ELF-1 (cell line): ENCODE measurements around the gene BRWD1.

Source experiments
- DNase-seq: peaks from one replicate; pipeline ENCODE4 v3.0.0-alpha.2; 2016; ENCODE audit warnings: low read depth, low spot score

Gene BRWD1

DNA sequence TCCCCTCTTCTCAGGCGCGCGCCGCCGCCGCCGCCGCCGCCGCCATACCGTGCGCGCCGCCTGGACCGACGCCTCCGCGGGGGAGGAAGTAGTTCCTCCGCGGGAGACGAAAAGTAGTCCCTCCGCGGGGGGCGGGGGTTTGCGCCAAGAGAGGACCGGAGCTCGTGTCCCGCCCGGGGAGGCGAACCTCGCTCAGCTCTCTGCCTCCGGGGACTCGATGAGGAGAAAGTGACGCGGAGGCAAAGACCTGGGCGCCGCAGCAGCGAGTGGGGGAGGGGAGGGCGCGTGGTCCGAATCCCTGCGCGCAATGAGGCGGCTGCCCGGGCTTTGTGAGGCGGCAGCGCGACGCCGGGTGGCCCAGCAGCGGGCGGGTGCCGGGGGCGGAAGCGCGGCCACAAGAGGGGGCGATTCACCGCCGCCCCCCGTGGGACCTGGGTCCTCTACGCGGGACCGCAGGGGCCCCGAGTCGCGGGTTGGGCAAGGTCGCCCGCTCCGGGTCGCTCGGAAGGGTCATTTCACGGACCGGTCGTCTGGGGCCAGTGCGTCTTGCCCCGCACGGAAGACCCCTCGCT, at the start of gene BRWD1:
TSS of gene BRWD1 (minus strand) at position 62 of the 572 bp plus-strand sequence. CDS start 141 bp downstream, outside the sequence.
- DNase-seq, result peak; percentile 92

DNA sequence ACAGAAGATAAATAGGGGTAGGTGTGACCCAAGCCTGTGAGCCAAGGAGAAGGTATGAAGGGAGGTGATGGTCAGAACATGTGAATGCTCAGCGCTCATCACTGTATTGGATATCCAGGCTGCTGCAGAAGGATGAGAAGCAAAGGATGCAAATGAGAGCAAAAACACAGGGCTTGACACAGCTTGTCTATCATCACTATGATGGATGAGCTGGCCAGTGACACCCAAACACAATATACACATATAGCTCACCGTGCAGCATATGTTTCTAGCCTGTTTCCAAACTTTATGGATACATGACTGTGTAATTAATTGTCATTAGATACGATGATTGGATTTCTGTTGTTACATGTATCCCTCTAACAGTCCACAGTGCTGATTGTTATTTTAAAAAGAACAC, 49.3 kb upstream of the BRWD1 start:
- DNase-seq, result no peak

DNA sequence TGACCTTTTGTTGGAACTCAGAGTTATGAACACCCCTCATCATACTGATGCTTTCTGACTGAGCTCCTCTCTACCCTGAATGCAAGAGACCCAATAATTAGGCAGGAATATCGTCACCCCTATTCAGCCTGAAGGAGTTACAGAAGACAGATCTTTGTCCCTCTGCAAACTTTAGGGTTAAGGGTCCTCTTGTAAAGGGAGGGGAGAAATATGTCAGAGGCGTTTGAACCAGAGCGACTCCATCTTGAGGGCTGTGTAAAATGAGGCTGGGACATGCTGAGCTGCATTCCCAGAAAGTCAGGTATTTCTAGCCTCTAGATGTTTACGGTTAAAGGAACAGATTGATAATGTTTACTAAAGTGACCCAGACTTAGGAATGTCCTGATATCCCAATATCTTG, 46.0 kb upstream of the BRWD1 start:
- DNase-seq, result no peak

DNA sequence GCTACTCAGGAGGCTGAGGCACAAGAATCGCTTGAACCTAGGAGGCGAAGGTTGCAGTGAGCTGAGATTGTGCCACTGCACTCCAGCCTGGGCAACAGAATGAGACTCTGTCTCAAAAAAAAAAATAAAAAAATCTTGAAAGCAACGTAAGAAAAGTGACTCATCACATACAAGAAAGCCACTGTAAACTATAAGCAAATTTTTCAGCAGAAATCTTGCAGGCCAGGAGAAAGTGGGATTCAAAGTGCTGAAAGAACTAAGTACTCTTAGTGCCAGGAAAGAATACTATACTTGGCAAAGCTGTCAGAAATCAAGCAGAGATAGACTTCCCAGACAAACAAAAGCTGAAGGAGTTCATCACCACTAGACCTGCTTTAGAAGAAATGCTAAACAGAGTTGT, 39.9 kb upstream of the BRWD1 start:
- DNase-seq, result no peak

DNA sequence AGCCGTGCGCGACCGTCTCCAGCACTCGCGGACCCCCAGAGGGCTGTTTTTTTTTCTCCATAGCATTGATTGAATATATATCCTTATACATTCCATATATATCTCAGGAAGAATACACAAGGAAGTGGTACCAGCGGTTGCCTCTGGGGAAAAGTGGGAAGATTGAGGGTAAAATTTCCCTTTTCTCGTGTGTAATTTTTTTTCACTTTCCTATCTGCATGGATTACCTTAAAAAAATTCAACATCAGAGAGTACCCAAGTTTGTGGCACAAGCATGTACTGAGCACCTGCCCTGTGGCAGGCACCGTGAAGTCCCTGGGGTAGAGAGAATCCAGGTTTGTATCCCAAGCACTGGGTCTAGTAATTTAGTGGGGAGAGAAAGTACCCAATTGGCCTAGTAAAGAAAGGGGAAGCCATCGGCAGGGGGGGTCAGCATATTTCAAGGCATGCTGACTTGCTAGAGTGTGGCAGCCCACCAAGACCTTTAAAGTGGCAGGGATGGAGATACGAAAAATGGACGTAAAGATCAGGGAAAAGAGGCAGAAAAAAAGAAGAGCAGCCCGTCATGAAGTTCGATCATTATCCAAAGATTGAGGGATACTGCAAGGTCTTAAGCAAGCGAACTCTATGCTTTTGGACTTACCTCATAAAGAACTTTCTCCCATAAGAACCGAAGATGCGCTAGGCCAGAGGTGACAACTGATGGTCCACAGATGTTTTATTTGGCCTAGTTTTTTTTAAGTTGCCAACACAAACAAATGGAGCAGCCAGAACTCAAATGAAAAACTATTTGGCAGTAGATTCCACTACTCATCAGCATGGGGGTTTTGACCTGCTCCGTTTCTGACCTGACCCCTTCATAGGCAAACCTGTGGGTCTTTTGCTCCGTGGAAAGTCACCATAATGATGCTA, 36.9 kb upstream of the BRWD1 start:
- no peak for DNase-seq

DNA sequence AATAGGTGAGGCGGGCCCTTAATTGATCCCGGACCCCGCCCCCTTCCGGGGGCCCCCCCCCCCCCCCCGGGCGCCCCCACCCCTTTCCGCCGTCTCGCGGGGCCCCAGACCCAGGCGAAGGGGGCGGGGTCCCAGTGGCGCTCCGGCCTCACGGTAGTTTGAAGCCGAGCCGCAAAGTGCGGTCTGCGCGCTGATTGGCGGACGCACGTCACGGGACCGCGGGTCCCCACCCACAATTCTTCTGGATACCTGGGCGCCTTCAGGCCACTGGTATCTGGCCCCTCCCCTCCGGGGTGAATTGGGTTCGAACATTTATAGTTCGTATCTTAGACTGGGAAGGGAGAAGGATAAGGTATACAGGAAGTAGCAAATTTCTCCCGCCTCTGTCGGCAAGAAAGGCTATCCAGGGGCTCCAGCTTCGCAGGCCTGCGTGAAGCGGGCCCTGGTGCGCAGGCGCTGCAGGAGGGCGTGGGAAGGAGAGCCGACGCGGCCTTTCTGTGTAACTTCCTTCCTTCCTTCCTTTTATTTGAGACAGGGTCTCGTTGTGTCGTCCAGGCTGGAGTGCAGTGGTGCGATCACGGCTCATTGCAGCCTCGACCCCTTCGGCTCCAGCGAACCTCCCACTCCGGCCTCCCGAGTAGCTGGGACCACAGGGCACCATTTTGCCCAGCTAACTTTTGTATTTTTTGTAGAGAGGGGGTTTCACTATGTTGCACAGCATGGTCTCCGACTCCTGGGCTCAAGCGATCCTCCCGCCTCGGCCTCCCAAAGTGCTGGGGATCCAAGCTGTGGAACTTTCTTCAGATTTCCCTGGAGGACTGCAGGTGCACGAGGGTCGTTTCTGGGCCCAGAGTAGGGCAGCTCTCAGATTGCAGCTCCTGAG, 36.0 kb upstream of the BRWD1 start:
- peak; percentile 98 for DNase-seq

DNA sequence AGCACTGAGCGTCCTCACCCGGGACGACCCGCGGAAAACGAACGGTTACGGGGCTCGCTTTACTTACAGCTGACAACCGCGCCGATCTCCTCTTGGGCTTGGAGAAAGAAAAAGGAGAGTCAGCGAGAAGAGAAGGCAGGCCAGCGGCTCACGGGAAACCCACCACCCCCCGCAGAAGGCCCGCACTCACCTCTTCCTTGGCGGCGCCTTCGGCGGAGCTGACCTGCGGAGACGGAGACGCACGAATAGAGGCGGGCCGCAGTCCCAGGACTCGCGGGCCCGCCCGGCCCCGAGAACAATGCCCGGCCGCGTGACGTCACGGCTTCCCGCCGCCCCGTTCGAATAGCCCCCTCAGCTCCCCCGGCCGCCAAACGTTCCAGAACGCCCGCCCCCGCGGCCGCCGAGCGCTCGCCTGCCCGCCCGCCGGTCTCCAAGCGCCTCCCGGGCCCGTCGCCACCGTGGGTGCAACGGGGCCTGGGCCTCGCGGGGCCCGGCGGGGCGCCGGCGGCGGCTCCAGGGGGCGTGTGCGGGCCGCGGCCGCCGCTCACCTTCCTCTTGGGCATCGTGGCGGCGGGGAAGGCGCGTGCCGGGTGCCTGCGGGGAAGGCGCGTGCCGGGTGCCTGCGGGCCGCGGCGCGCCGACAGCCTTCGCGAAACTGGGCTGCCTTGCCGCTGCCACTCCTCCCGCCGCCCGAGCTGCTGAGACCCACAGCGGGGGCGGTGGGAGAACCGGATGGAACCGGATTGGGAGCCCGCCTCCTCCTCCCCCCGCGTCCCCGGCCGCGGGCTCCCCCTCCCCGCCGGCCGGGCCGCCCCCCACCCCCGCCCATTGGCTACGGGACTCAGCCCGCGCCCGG, 35.2 kb upstream of the BRWD1 start, which contains the start of gene HMGN1:
TSS of gene HMGN1 (minus strand) at position 734 of the 856 bp plus-strand sequence. CDS start at position 563, 171 bp downstream.
- peak; percentile 89 for DNase-seq

DNA sequence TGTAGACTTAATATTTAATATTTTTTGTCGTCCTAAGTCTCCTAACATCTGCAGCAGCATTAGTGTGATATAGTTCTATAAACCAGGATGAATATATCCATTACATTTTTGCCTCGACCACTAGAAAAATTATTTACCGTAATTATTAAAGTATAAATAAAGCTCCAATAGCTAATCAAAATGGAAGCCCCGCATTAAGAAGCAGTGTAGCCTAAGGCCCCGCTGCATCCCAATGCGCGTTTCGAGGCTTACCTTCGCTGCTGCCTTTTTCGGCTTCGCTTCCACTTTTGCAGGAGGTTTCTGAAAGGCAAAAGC, 34.6 kb upstream of the BRWD1 start:
- no peak for DNase-seq

DNA sequence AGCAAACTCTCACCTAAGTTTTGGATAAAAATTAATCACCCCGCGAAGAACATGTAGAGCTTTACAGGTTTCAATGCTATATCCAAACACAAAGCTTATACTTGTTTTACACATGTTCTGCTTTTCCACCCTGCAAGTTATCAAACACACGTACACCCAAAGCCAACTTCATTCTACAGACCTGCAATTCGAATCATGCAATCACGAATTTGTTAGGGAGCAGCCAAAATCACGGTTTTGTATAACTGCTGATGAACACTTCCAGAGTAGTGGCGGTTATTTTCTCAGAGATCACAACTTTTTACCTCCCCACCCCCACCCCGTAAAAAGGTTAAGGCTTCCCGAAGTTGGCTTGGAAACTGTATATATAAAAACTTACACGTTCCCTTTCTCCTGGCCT, 34.1 kb upstream of the BRWD1 start:
- DNase-seq, result no peak

DNA sequence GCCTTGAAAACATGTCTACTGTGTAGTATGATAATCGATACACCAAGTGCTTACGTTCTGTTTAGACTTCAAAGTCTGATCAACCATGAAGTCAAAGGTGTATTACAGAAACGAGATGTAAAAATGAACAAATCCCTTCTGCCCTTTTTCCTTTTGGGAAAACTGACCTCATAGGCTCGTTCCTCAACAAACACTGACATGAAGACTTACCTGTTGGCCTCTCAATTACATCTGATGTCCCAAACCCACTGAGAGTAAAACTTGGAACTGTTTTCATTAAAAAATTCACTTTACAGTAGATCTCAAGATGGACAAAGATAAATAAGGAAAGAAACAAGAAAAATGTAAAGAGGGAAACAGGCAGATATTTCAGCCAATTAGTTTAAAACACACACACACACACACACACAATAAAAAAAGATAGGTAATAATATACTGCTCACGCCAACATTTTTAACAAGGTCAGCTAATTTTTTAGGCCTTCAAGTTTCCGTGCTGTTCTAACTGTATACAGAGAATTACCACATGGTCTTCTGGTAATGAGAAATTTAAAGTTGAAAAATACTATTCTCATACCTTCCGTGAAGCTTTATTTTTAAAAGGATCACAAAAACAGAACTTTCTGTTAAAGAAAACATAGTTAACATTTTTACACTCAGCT, 33.4 kb upstream of the BRWD1 start:
- no peak for DNase-seq

DNA sequence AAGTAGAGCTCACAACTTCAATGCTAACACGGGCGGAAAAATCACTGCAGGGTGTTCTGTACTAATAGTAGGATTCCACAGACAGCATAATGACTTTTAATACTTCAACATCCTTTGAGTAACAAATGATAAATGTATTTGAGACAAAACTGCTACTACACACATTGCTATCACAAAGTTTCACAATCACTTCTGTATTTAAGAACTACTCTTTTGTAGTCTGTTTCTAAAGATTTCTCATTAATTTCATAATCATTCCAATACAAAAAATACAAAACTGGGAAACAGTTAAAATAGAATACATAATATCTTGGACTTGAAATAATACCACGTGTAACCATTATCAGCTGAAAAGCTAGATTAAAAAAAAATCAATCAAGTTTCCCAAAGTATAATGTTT, 32.8 kb upstream of the BRWD1 start:
- DNase-seq, result no peak

DNA sequence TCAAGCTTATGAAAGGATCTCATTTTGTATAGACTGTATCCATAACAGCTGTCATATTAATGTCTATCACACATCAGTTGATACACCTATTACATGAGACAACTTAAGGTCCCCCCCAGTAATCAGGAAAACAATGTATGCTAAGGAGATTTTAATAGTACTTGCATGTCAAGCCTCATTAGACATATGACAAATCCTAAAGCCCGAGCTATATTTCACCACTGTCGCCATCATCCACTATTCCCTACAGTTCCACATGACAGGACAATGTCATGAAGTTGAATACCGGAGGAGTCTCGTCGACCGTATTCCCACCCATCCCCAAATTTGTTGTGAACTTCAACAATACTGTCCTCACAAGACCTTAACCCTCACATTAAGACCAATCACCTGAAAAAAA, 32.0 kb upstream of the BRWD1 start:
- DNase-seq, result no peak

DNA sequence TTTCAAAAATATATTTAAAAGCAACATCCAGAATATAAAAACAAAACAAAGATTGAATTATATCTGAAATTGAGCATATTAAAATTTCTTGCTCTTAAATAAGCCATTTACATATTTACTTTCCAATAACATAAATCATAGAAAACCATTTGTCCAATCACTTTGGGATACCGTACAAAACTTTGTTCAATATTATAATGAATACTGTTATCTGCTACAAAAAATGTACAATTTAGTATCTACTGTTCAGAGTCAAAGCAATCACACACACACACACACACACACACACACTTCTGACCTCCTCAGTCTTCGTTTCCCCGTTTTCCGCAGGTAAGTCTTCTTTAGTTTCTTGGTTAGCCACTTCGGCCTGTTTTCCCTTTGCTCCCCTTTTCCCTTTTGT, 31.4 kb upstream of the BRWD1 start:
- DNase-seq, result no peak

DNA sequence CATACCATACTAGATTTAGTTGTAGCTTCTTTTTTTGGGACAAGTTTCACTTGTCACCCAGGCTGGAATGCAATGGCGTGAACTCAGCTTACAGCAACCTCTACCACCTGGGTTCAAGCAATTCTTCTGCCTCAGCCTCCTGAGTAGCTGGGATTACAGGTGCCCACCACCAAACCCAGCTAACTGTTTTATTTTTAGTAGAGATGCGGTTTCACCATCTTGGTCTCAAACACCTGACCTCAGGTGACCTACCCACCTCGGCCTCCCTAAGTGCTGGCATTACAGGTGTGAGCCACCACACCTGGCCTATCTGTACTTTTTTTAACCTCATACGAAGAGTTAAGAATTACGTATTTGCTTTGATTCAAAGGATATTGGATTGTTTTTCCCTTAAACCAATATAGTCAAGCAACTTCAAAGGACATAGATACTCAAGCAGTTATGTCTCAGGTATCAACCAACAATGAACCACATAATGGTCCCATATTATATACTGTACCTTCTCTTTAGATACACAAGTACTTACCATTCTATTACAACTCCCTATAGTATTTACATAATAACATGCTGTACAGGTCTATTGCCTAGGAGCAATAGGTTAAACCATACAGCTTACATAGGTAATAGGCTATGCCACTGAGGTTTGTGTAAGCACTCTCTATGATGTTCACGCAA, 28.0 kb upstream of the BRWD1 start:
- no peak for DNase-seq

DNA sequence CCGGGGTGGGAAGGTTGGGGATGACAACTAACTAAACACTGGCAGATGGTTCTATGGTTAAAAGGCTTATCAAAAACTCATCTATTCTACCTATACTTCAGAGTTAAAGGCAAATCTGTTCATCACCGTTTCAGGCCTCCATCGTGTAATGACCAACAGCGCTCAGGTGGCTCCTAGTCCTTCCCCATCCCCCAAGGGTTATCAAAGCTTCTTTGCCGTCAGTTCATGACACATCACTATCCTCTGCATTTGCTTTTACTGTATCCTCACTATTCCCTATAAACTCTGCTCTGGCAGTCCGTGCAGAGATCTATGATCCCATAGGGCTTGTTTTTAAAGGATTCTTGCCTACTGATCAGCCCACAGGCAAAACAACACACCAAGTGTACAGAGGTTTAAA, 27.3 kb upstream of the BRWD1 start:
- DNase-seq, result no peak

DNA sequence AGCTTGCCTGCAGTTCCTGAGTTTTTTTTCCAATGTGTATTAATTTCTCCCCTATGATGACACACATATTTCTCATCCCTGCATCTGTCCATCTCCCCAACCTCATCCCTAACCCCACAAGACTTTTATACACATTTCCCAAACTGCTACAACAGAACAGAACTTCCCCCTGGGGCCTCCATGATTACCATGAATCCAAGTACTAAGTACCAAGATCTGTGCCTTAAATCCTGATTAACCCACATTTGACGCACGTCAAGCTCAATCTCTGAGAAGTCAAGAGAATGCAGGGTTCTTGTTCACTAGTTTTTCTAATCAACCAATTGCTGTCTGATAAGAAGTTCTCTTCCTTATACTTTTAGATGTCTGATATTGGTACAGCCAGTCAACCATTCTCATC, 25.8 kb upstream of the BRWD1 start:
- no peak for DNase-seq

DNA sequence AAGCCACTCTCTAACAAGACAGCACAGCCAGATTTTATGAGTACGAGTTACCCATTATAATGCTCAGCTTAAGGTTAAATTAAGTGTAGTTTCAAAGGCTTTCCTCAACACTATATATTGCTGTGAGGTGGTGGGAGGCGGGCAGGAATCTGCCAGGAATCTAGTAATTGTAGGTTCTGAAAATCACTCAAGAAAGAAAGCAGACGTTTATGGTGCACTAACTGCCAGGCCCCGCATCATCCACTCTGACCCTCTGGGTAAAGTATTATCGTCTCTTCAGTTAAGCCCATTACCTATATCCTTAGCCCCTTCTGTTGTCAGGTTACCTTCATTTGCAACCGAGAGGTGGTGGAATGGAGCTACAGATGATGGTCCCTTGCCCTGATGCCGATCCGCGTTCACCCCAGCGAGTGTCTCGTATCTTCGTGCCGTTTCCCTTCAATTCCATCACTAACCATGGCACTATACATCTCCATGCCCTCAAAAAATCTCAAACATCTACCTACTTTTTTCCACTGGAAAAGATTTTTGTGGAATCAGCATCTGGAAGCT, 23.1 kb upstream of the BRWD1 start:
- DNase-seq, result peak; percentile 67

DNA sequence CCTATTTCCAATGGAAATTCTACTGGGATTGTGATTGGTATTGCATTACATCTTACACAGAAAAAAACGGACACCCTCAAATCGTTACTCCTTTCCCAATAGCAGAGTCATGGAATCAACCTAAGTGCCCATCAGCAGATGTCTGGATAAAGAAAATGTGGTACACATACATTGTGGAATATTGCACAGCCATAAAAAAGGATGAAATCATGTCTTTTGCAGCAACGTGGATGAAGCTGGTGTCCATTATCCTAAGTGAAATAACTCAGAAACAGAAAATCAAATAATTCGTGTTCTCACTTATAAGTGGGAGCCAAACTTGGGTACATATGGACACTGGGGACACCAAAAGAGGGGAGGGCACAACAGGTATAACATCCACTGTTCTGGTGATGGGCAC, 21.2 kb upstream of the BRWD1 start:
- no peak for DNase-seq

DNA sequence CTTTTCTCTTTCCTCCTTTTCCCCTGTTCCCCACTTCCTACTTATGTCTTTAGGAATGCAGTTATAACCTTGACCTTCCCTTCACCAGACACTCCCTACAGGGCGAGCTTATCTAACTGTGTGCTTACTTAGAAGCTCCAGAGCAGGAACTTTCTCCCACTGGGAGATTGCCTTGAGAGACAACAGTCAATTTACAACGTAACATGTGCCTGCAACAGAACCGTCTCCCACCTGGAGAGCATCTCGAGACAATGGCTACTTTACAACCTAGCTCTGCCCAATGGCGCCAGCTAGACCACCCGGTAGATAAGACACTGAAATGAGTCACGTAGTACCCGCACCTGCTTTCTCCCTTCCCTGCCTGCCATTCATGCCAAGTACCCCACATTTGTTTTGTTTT, 18.7 kb upstream of the BRWD1 start:
- peak; percentile 55 for DNase-seq

DNA sequence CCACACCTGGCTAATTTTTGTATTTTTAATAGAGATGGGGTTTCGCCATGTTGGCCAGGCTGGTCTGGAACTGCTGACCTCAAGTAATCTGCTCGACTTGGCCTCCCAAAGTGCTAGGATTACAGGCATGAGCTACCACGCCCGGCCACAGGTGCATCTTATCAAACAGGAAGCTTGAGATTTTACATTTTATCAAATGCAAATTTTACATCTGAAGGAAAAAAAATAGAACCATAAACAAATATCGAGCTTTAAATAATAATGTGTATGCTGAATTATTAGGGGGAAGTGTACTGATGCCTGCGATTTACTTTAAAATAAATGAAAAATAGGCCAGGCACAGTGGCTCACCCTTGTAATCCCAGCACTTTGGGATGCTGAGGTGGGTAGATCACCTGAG, 16.6 kb upstream of the BRWD1 start:
- no peak for DNase-seq
